Neural progenitor cell (in vitro differentiated cells): ENCODE data around the gene UBE2D2.

Source experiments
- CTCF ChIP-seq: fragments of 200-600 bp; sonication (generic); IDR thresholded peaks from 2 replicates; pipeline ENCODE4 v1.5.1; 2017; ENCODE audit warnings: antibody characterized with exemption, mild to moderate bottlenecking
- EZH2phosphoT487 ChIP-seq: fragments of 200-600 bp; sonication (generic); IDR thresholded peaks from 2 replicates; pipeline ENCODE4 v1.6.1; 2017; ENCODE audit warnings: antibody characterized with exemption

GRCh38 chr5:139605887-139606286 is 44.7 kb downstream of the UBE2D2 start:
- TF ChIP-seq CTCF (no peak), EZH2phosphoT487 (no peak)
